H1 (cell line): ENCODE data around the gene TLL1.

Experiments used
- CTCF ChIP-seq, 3 experiments: IDR thresholded peaks; 1 replicate in 2 of 3; 2 replicates in 1 of 3; pipeline versions ENCODE4 v1.5.1 to v1.6.1; 2011; ENCODE audit warnings: low read length in 3 of 3, mild to moderate bottlenecking in 3 of 3, inconsistent platforms in 2 of 3, low read depth in 1 of 3, moderate library complexity in 1 of 3; ENCODE audit not compliant: insufficient read depth in 1 of 3; ENCODE audit errors: control extremely low read depth in 1 of 3
- TEAD4 ChIP-seq: IDR thresholded peaks from 2 replicates; pipeline ENCODE4 v1.6.1; 2012; ENCODE audit warnings: low read depth, low read length, inconsistent platforms, mixed read lengths
- ZNF274 ChIP-seq: IDR thresholded peaks from 2 replicates; pipeline ENCODE4 v1.7.0; 2012; ENCODE audit warnings: low read length, borderline replicate concordance; ENCODE audit errors: extremely low read depth

GRCh38 chr4:165877286-165877685, 4.2 kb downstream of the TLL1 start:
- no peak for TF ChIP-seq ZNF274
- no peak for TF ChIP-seq CTCF (IDR thresholded peaks at IDR 0.05; ENCODE audit: control extremely low read depth in 1 of 3, insufficient read depth in 1 of 3, low read depth in 1 of 3, low read length in 3 of 3)
- no peak for TF ChIP-seq TEAD4
